ENCODE results near the gene KIF5B. TPM values are rescaled to one million over a fixed set of nuclear protein-coding genes. Genes with fewer than 3 reads are reported as not detected.
"Not testable (repeated sequence)": the region's sequence is repeated elsewhere in the genome, so short reads cannot be mapped to it uniquely, and the experiment has no call there.

KIF5B gene
- total and polyA plus RNA-seq, 4 donors = 12.2 to 42.0 (median 22.9) TPM

- no peaks in the 10 kb centered on the region for H3K27me3 ChIP-seq (ENCODE audit: control insufficient read depth in 4 of 4, insufficient read depth in 4 of 4, low read length in 3 of 4)
- H3K9me3 ChIP-seq (ENCODE audit: control insufficient read depth in 4 of 4, low read length in 3 of 4) = no peaks in the 10 kb centered on the region
- DNase-seq (ENCODE audit: low spot score) = no peak
- H3K9ac ChIP-seq (ENCODE audit: low read depth in 1 of 2, low read length in 2 of 2) = no peak overlapping the region
- no peaks in the 10 kb centered on the region for H3K36me3 ChIP-seq (ENCODE audit: control insufficient read depth in 4 of 4, insufficient read depth in 3 of 4, low read depth in 1 of 4, low read length in 3 of 4)
- no peaks in the 10 kb centered on the region for H3K4me1 ChIP-seq (ENCODE audit: control insufficient read depth in 4 of 4, insufficient read depth in 4 of 4, low read length in 3 of 4)
- WGBS = 97% methylated on average over 4 of the region's 4 CpGs
- no peak overlapping the region for H3K27ac ChIP-seq (ENCODE audit: low read depth in 1 of 2, low read length in 2 of 2)
- no peak for TF ChIP-seq JUND (IDR thresholded peaks at IDR 0.05)
- no peak for TF ChIP-seq NR2F2 (IDR thresholded peaks at IDR 0.05)
- no peak for TF ChIP-seq REST (IDR thresholded peaks at IDR 0.05)
- TF ChIP-seq FOXA1 (IDR thresholded peaks at IDR 0.05) = no peak
- no peak for TF ChIP-seq HNF4A (conservative IDR thresholded peaks at IDR 0.05)
- TF ChIP-seq EGR1 (IDR thresholded peaks at IDR 0.05; ENCODE audit: low read depth in 2 of 2) = no peak
- no peak for TF ChIP-seq MAX (IDR thresholded peaks at IDR 0.05)
- no peak for TF ChIP-seq ZBTB33 (IDR thresholded peaks at IDR 0.05)
- TF ChIP-seq TAF1 (conservative IDR thresholded peaks at IDR 0.05) = no peak
- no peak for TF ChIP-seq YY1 (IDR thresholded peaks at IDR 0.05)
- no peak for TF ChIP-seq RAD21 (IDR thresholded peaks at IDR 0.05)
- no peak for TF ChIP-seq RXRA (IDR thresholded peaks at IDR 0.05)
- H3K4me3 ChIP-seq (ENCODE audit: low read depth in 1 of 3, low read length in 3 of 3) = no peak overlapping the region
Measured at GRCh38 chr10:31980471-31980870, 75.8 kb downstream of the KIF5B start.

GRCh38 chr10:31979071-31979470, 77.2 kb downstream of the KIF5B start:
- 99% methylated on average over 16 of the region's 19 CpGs for WGBS
- not testable (repeated sequence) for H3K4me3 ChIP-seq (ENCODE audit: low read depth in 1 of 3, low read length in 3 of 3); H3K4me1 ChIP-seq (ENCODE audit: control insufficient read depth in 4 of 4, insufficient read depth in 4 of 4, low read length in 3 of 4); H3K36me3 ChIP-seq (ENCODE audit: control insufficient read depth in 4 of 4, insufficient read depth in 3 of 4, low read depth in 1 of 4, low read length in 3 of 4); H3K9ac ChIP-seq (ENCODE audit: low read depth in 1 of 2, low read length in 2 of 2); H3K27ac ChIP-seq (ENCODE audit: low read depth in 1 of 2, low read length in 2 of 2); DNase-seq (ENCODE audit: low spot score); H3K9me3 ChIP-seq (ENCODE audit: control insufficient read depth in 4 of 4, low read length in 3 of 4); H3K27me3 ChIP-seq (ENCODE audit: control insufficient read depth in 4 of 4, insufficient read depth in 4 of 4, low read length in 3 of 4)

- no peak overlapping the region for H3K9ac ChIP-seq (ENCODE audit: low read depth in 1 of 2, low read length in 2 of 2)
- no peak for DNase-seq (ENCODE audit: low spot score)
- 75% methylated on average over 2 of the region's 2 CpGs for WGBS
- no peak overlapping the region for H3K27ac ChIP-seq (ENCODE audit: low read depth in 1 of 2, low read length in 2 of 2)
- no peak overlapping the region for H3K4me3 ChIP-seq (ENCODE audit: low read depth in 1 of 3, low read length in 3 of 3)
- no peaks in the 10 kb centered on the region for H3K4me1 ChIP-seq (ENCODE audit: control insufficient read depth in 4 of 4, insufficient read depth in 4 of 4, low read length in 3 of 4)
- no peak for TF ChIP-seq CTCF (IDR thresholded peaks at IDR 0.05; ENCODE audit: low read depth, low read length, missing input control)
- no peak for TF ChIP-seq ATF3 (IDR thresholded peaks at IDR 0.05)
- TF ChIP-seq SP1 (IDR thresholded peaks at IDR 0.05) = no peak
- TF ChIP-seq TAF1 (conservative IDR thresholded peaks at IDR 0.05) = no peak
- no peak for TF ChIP-seq EGR1 (IDR thresholded peaks at IDR 0.05; ENCODE audit: low read depth in 2 of 2)
- no peak for TF ChIP-seq HNF4A (conservative IDR thresholded peaks at IDR 0.05)
- no peak for TF ChIP-seq HNF4G (IDR thresholded peaks at IDR 0.05)
- TF ChIP-seq FOXA1 (IDR thresholded peaks at IDR 0.05) = no peak
- no peak for TF ChIP-seq GABPA (IDR thresholded peaks at IDR 0.05 in 1 of 2, conservative IDR thresholded peaks at IDR 0.05 in 1 of 2)
- no peak for TF ChIP-seq RXRA (IDR thresholded peaks at IDR 0.05)
- TF ChIP-seq REST (IDR thresholded peaks at IDR 0.05) = no peak
- TF ChIP-seq YY1 (IDR thresholded peaks at IDR 0.05) = no peak
- H3K9me3 ChIP-seq (ENCODE audit: control insufficient read depth in 4 of 4, low read length in 3 of 4) = no peaks in the 10 kb centered on the region
- no peaks in the 10 kb centered on the region for H3K27me3 ChIP-seq (ENCODE audit: control insufficient read depth in 4 of 4, insufficient read depth in 4 of 4, low read length in 3 of 4)
- no peaks in the 10 kb centered on the region for H3K36me3 ChIP-seq (ENCODE audit: control insufficient read depth in 4 of 4, insufficient read depth in 3 of 4, low read depth in 1 of 4, low read length in 3 of 4)
Measured at GRCh38 chr10:31978156-31978483, 78.1 kb downstream of the KIF5B start.

Data from liver (tissue), 9 donors.